ENCODE data around the gene ZNF81. TPM values are rescaled to one million over a fixed set of nuclear protein-coding genes. Genes with fewer than 3 reads are reported as not detected.

ZNF81 gene
- total RNA-seq, 1 donor from 2014 or later = 10.0 TPM

DNA sequence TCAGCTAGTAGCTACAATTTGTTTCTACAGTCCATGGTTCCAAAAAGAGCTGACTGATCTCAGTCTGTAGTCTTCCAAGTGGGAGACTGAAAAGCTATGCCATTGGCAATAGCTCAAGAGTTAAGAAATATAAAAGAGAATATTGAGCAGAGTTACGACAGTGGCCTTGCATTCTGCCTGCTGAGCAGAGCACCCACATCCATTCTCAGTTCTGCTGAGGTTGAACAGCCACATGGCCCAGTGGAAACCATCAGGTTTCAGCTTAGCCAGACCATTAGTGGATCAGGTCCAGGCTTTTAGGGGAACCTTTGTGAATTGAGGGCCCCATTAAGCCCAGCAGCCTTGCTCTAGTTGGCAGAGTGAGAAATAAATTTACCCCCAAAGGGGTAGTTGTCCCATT is 28.1 kb downstream of the ZNF81 start:
- Histone ChIP-seq H3K27me3 (no peaks in the 10 kb centered on the region), H3K9me3 (no peaks in the 10 kb centered on the region), H3K4me1 (no peaks in the 10 kb centered on the region), H3K36me3 (no peaks in the 10 kb centered on the region), H3K4me3 (no peak overlapping the region), H3K27ac (no peak overlapping the region)
- no peak for DNase-seq
- TF ChIP-seq CTCF (IDR thresholded peaks at IDR 0.05) = no peak
- no peak for ATAC-seq
- intact Hi-C loops (cut with DNase I) = no loop called here

- DNase-seq = no peak
- intact Hi-C loops (cut with DNase I) = no loop called here
- no peaks in the 10 kb centered on the region for H3K4me1 ChIP-seq
- no peaks in the 10 kb centered on the region for H3K36me3 ChIP-seq
- no peaks in the 10 kb centered on the region for H3K9me3 ChIP-seq
- H3K27me3 ChIP-seq = no peaks in the 10 kb centered on the region
- TF ChIP-seq CTCF (IDR thresholded peaks at IDR 0.05) = no peak
- no peak overlapping the region for H3K4me3 ChIP-seq
- no peak for ATAC-seq
- no peak overlapping the region for H3K27ac ChIP-seq
Measured at GRCh38 chrX:47873123-47873522, 36.4 kb downstream of the ZNF81 start.

DNA sequence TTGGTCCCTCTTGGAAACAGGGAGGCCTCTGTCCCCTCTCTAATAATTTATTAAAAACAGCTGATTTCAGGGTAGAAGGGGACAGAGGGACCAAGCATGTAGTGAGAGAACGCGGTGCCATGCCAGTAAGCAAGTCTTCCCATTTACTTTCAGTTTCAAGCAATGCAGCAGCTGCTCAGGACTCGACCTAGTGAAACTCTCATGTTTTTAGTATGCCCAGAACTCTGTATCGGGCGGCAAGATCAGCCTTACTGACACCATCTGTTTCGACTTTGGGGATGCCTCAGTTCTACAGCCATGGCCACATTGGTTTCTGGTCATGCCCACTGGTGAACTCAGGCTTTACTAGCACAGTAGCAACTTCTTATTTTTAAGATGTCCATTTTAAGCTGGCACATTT is 40.6 kb downstream of the ZNF81 start:
- H3K4me1 ChIP-seq = no peaks in the 10 kb centered on the region
- H3K4me3 ChIP-seq = no peak overlapping the region
- TF ChIP-seq CTCF (IDR thresholded peaks at IDR 0.05) = no peak
- H3K36me3 ChIP-seq = no peaks in the 10 kb centered on the region
- intact Hi-C loops (cut with DNase I) = no loop called here
- no peak overlapping the region for H3K27ac ChIP-seq
- DNase-seq = no peak
- H3K9me3 ChIP-seq = no peaks in the 10 kb centered on the region
- no peak for ATAC-seq
- H3K27me3 ChIP-seq = no peaks in the 10 kb centered on the region

DNA sequence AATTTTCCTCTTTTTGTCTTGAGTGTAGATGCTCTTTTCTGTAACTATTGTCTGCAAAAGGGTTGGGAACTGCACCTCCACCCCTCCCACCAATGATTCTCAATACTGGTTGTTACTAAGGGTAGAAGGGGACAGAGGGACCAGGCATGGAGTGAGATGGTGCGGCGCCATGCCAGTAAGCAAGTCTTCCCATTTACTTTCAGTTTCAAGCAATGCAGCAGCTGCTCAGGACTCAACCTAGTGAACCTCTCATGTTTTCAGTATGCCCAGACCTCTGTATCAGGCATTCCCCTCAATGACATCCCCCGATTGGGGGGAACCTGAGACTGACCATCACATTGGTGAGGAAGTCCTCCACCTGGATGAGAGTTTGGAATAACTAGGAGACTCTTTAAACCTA is 41.5 kb downstream of the ZNF81 start:
- no peak overlapping the region for H3K27ac ChIP-seq
- no peak overlapping the region for H3K4me3 ChIP-seq
- ATAC-seq (no peak), DNase-seq (no peak)
- H3K4me1 ChIP-seq = no peaks in the 10 kb centered on the region
- no peaks in the 10 kb centered on the region for H3K9me3 ChIP-seq
- intact Hi-C loops (cut with DNase I) = no loop called here
- TF ChIP-seq CTCF (IDR thresholded peaks at IDR 0.05) = no peak
- no peaks in the 10 kb centered on the region for H3K27me3 ChIP-seq
- no peaks in the 10 kb centered on the region for H3K36me3 ChIP-seq

DNA sequence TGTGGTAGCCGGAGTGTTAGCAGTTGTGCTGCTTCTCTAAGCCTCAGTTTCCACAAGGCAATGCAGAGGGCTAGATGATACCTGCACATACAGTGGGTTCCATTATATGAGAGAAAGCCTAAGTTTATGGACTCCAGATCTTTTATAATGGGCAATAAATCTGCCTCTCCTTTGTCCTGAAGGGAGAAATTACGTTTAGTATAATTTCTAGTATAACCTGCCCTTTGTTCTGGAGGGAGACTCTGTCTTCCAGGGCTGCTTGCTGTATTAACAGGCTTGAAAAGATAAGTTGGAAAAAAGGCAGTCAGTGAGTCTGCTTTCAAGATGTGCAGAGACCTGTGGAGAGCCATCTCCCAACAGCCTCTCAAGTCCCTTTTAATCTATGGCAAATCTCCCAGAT is 42.8 kb downstream of the ZNF81 start:
- DNase-seq (no peak), ATAC-seq (no peak)
- TF ChIP-seq CTCF (IDR thresholded peaks at IDR 0.05) = no peak
- Histone ChIP-seq H3K4me3 (no peak overlapping the region), H3K36me3 (no peaks in the 10 kb centered on the region), H3K4me1 (no peaks in the 10 kb centered on the region), H3K27me3 (no peaks in the 10 kb centered on the region), H3K9me3 (no peaks in the 10 kb centered on the region), H3K27ac (no peak overlapping the region)
- intact Hi-C loops (cut with DNase I) = no loop called here

GRCh38 chrX:47880927-47881326 is 44.2 kb downstream of the ZNF81 start:
- Histone ChIP-seq H3K9me3 (no peaks in the 10 kb centered on the region), H3K27ac (no peak overlapping the region), H3K27me3 (no peaks in the 10 kb centered on the region), H3K36me3 (no peaks in the 10 kb centered on the region), H3K4me1 (no peaks in the 10 kb centered on the region), H3K4me3 (no peak overlapping the region)
- ATAC-seq (no peak), DNase-seq (no peak)
- intact Hi-C loops (cut with DNase I) = no loop called here
- TF ChIP-seq CTCF (IDR thresholded peaks at IDR 0.05) = no peak
